EH (cell line): ENCODE data around the gene RAB28.

Experiments
- DNase-seq: peaks from one replicate; pipeline ENCODE4 v3.0.0-alpha.2; 2015; ENCODE audit warnings: low read depth

Gene RAB28

DNA sequence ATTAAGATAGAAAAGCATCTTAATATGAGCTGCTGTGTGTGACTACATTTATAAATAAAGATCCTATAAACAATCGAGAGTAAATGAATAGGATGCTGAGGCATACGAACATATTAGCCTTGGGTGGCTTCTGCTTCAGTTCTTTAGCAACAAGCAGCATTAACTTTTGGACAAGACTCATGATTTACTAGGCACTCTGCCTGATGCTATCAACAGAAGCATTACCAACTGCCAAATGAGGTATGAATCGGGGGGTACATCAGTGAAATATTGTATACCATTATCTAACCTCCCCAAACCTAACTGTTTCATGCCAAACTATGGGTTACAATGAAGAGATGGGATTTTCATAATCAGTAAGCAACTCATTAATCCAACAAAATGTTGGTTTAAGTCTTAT, 113.1 kb downstream of the RAB28 start:
- DNase-seq: no peak

DNA sequence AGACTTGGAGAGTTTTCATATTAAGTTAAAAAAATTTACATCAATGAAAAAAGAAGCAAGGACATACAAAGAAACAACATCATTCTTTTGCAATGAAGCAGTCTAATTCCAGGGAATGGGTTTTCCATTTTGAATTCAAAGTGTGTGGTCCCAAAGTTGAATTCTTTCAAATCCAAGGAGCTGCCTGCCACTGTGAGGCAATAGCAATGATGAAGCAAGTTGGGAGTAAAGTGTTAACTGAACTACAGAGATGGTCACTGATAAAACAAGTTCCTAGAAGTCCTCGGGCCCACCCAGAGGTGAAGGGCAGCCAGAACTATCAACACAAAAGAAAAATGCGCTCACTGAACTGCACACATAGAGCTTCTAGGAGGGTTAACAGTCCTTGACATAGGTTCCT, 115.9 kb downstream of the RAB28 start:
- peak; percentile 16 for DNase-seq

DNA sequence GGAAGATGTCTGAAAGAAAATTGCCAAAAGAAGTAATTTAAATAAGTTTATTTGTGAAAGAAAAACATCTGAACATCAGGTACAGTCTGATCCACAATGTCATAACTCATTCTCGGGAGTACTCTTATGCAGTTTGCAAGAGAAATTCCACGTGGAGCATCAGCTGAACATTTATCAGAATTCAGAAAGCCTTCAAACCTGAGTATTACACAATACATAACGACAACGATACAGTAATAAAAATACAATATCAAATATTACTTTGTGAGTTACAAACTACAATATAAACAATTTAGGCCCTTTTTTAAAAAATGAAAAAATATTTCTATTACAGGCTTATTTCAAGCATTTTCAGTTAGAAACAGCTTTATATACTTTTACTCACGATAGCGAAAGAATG, 116.4 kb downstream of the RAB28 start:
- no peak for DNase-seq

DNA sequence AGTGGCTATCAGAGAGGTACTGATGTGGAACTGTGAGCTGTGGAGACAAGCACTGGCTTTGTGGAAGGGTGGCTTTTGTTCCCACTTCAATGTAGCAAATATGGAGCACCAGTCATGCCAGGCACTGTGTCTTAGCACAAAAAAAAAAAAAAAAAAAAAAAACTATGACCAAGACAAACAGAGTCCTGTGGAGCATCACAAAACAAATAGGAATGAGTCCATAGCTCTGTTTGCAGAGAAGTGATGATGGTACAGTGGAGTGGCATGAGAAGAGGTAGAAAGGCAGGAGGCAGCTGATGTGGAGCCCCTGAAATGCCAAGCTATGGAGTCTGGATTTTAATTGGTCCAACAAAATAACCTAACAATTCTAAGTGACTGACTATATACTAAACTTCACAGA, 116.9 kb downstream of the RAB28 start:
- DNase-seq: no peak

DNA sequence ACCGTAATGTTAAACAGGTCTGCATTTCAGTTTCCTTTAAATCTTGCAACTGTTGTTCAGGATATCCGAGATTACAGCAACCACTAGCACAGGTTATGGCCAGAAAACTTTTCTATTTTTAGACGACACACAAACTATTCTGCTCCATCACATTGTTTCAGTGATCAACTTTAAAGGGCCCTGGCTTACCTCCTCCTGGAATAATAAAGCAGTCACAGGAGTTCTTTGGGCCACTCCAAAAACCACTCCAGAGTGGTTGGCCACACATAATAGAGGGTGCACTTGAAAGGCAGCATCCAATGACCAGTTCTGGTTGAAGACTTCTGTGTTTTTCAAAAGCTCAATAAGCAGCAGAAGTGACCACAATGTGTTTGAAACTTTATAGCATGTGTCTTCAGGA, 118.9 kb downstream of the RAB28 start:
- no peak for DNase-seq

DNA sequence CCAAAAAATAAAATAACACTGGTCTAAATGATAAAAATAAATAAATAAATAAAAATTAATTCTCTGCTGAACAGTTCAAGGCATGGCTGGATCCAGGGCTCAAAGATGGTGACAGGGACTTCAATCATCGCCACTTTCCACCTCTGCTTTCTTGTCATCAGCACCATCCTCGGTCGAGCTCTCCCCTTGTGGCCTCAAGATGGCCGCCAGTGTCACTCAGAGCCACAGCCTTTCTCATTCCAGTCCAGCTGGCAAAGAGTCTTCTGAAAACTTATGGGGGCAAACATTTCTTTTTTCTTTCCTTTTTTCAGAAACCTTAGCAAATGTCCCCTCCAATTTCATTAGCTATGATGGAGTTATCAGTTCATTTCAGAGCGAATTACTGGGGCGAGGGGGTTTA, 119.5 kb downstream of the RAB28 start:
- DNase-seq: no peak

DNA sequence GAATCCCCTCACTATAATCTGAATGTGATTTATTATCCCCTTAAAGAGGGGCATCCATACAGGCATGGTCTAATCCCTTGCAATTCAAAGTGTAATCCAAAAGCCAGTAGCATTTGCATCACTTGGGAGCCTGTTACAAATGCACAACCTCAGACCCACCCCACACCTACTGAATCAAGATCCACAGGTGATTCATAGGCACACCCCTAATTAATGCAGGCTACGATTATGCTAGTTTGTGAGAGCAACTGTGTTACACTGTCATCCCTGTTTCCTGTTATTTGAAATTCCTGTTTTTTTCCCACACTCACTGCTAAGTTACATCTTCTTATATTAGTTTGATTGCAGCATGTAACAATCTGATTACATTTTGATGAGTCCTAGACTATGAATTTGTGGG, 120.0 kb downstream of the RAB28 start:
- DNase-seq: no peak

DNA sequence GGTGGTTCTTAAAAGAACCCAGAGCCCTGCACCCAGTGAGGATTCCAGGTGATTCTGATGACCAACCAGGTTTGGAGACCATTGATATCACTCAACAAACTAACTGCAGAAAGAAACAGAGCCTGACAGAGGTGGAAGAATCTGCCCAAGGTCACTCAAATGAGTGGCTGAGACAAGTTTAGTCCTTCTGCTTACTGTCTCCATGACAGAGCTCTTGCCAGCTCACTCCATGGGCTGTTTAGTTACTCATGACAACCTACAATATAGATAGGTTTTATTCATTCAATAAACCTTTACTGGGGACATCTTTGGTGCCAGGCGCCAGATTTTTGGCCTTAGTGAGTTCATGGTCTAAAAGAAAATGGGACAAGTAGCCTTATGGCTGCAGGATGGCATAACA, 124.3 kb downstream of the RAB28 start:
- DNase-seq: no peak

DNA sequence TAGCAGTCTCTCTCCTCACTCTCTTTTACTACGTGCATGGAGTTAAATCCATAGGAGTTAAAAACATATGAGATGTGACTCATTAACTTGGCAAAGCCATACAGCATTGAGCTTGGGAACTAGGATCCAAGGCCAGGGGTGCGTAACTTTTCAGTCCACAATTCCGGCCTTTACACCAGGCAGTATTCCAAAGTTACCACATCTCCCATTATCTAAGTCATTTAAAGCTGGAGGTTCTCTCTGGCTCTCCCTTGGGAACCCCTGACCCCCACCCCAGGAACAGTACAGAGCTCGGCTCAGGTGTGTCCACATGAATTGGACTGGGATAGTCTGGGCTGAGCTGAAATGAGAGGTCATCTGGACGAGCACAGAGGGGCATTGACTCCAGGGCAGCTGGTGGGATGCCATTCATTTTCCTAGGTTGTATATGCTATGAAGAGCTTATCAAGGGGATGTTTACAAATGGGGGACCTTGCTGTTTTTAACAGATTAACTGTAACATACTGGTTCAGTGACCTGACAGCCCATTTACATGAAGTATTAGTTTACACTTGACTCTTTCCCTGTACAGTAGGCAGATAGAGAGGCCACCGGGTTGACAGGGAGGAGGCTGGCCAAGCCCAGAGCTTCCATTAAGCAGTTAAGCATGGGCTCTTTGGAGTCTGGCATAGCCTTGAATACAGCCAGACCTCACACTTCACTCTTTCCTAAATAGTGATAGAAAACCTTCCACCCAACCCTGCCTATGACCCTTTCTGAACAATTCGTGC, 128.8 kb downstream of the RAB28 start:
- no peak for DNase-seq

DNA sequence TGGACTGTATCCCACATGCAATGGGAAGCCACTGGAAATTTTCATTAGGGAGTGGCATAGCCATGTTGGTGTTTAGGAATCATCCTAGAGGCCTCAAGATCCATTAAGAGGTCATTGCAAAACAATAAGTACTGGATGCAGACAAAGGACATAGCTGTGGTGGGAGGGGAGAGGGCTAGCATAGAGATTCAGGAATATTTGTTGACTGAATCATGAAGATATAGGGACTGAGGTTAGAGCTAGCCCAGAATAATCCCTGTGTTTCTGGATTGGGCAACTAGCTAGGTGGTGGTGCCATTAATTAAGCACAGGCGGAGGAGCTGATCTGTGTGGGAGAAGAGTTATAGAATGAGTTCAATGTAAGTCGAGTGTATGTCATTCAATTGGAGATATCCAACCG, 135.0 kb downstream of the RAB28 start:
- peak; percentile 60 for DNase-seq

DNA sequence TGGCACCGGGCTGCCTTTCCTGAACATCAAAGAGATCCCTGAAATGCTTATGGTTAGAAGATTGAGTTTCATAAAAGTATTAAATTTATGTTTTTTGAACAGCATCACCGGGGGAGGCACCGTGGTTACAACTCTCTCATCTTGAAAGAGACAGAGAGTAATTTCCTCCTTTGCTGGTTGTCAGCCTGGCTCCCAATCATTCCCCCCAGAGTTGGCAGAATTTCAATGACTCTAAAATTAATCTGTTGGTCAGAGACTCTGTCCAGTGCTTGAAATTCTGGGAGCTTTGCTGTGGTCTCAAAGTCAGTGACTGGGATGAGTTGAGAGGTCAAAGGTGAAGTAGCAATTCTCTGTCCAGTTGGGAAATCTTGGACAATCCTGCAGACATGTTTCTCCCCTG, 135.9 kb downstream of the RAB28 start:
- DNase-seq: peak; percentile 7

DNA sequence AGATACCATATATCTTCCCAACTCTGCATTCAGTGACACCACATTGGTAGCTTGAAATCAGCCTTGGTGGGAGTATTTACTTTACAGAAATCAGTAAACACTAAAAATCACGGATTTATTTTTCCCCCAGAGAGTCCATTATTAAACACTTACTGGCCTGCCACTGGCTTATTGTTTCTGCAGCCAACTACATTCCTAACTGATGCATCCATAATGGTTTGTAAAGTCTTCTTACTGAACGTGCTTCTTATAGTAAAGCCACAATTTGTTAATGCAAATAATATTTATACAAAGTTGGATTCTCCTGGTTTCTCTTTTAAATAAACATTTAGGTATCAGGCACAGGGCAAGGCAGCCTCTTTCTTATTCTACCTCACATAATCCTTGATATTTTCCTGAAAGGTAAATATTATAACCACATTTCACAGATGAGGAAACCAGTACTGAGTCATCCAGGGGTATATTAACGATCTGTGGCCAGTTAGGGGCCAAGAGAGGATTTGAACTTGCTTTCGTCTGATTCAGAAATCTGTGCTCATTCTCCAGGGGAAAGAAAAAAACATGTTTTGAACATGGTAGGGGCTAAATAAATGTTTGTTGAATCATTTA, 136.5 kb downstream of the RAB28 start:
- DNase-seq: peak; percentile 44

DNA sequence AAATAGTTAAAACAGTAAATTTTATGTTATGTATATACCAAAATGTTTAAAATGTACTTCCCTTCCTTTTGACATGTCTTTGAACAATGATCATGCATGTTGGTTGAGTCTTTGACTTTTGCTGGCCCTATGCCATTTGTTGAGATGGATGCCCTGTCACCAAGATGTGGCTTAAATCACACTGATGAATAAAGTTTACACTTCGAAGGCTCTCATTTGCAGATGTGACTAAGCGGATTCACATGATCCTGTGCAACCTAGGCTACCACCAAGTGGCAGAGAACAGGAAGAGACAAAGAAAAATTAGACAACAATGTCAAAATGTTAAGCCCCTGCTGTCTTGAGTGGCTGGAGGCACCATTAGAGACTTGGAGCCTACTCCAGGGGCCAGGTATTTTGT, 139.9 kb downstream of the RAB28 start:
- no peak for DNase-seq

DNA sequence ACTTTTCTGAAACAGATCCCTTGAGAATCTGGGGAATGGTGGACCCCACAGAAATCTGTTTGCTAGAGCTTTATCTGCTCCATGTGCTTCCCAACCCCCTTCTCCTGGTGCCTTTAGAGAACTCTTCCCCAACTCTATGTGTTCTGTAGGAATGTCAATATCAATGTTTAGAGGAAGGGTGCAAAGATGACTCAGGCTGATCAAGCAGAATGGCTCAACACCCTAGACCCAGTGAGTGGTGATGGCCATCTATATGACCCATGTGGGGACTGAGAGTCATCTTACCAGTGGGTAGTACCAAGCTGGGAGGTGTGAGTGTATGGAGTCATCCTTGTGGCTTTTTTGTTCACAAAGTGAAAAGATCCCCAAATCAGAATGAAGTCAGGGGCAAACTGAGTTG, 143.5 kb downstream of the RAB28 start:
- no peak for DNase-seq

DNA sequence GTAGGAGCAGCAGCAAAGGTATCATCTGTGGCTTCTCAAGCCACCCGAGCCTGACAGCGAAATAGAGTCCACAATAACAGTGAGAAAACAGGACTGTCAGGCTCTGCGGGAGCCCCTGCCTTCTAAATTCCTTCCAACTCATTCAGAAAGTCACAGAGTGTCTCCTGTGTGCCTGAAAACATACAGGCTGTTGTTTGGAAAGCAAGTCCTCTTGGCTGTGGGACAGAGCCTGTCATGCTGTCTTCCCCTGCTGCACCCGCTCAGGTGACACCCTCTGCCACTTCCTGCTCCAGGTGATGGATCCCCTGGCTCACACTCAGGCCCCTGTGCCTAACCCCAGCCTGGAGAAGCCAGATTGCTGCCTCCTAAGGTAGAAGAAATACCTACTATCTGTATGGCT, 152.3 kb downstream of the RAB28 start:
- DNase-seq: no peak

DNA sequence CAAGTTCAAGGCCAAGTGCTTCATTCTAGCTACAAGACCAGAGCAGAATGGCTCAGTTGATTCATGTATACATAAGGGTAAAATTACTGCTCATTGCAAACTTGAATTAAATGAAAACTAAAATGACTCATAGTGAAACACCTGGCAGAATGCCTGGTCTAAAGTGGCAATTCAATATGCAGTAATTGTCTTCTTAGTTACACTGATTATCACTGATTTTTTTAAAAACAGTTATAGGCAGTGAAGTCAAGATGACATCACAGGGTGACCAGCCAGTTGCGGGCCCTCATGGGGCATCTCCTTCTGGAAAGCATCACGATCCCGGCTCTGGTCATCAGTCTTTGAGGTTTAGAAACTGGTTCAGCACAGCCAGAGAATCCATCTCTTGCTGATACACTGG, 154.2 kb downstream of the RAB28 start:
- peak; percentile 58 for DNase-seq

DNA sequence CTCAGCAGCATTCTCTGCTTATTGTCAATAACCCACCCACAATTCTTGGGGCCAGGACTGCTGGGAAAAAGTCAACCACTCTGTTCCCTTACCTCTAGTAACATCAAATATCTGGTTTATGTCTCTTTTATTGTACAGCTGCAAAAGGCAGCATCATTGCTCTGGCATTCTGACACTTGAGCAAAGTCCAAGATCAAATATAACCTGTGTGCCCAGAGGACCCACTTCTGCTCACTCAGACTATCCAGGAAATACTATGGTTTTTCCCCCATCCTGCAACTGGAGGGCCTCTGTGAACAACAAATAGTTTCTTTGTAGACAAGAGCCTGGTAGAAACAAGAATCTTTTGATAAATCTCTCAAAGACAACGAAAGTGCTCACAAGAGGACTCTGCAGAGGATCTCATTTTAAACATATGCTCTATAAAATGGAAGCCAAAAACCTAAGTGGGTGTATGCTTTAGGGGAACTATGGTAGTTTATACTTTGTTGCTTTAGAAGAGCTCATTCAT, 154.7 kb downstream of the RAB28 start:
- DNase-seq: no peak

DNA sequence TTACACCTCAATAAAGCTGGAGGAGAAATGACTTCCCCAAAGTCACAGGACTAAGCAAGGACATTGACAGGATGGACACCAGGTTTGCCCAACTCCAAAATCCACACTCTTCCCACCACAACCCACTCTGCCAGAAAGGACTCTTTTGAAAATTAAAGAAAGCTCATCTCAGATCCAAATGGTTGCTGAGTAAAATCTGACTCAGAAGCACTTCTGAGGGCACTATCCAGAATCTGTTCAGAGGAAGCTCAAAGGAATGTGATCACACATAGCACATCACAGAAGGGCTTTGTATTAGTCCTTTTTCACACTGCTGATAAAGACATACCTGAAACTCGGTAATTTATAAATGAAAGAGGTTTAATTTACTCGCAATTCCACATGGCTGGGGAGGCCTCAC, 155.5 kb downstream of the RAB28 start:
- DNase-seq: peak; percentile 38

DNA sequence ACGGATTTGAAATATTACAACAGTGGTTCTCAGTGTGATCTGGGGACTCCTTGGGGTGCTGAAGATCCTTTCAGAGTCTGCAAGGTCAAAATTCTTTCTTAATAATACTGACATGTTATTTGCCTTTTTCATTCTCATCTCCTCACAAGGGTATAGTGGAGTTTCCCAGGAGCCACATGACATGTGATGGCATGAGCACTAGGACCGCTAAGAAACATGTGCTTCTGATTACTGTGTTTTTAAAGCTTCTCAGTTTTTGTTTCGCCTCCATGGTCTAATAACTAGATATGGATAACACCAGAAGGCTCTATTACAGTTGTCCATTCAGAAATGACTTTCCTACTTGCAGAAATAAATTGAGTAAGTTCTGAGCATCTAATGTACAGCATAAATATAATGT, 156.1 kb downstream of the RAB28 start:
- DNase-seq: peak; percentile 27

DNA sequence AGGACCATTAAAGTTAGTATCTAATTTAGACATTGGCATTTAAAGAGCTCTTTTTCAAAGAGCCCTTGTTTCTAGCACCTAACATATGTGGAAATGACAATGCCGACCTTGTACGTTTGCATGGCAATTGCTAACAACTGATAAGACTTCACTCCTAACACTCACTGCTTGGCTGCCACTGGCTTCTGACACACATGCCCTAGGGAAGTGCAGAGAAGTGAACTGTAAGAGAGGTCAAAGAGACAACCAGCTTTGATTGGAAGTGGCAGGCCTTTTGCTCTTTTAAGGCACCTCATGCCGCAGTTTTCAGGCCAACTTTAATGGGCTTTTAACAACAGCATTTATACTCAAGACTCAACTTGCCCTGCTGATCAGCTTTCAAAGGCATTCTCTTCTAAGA, 158.4 kb downstream of the RAB28 start:
- no peak for DNase-seq

DNA sequence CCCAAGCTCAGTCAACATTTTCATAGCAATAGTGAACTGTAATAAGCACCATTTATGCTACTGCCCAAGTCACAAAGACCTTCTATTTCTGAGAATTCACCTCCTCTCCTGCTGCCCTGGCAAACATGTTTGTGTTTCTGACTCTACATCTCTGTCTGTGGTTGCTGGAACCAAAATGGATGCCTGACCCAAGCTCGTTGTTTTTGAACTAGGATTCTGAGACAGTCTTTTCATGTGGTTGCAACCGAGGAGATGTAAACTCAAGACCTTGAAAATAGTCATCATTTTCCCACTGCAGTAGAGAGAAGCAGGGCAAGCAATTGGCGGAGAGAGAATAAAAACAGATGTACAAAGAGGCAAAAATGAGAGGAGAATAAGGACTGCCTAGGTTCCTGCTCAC, 160.2 kb downstream of the RAB28 start:
- DNase-seq: no peak

DNA sequence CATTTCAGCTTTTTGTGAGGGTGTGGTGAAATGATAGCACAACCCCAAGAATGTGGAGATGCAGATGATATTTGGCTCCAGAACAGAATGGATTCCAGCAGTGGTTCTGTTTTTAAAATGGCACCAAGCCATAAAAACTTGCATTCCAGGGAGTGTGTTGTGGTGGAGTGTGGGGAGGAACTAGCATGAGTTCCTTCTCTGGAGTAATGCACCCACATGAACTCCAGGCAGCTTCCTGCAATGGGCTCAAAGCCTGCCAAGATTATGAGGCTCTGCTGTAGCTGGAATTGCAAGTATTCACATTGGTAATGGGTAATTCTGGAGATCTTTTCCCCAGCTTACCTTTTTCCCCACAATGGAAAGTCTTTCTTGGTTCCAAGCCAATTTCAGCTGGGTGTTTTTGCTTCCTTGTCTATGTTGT, 161.4 kb downstream of the RAB28 start:
- peak; percentile 97 for DNase-seq
